ENCODE measurements around the gene KRT7. TPM values are rescaled to one million over a fixed set of nuclear protein-coding genes. Genes with fewer than 3 reads are reported as not detected.

KRT7 gene
- total and polyA plus RNA-seq, 9 of the 15 experiments (the other 6 are each of a cell fraction or from before 2014, with no cell fraction given), result 1.4 TPM; not detected in 8

- Histone ChIP-seq H3K27me3 (ENCODE audit: control insufficient read depth in 2 of 2, insufficient read depth in 2 of 2, low read length in 2 of 2) (peaks cover 0 to 22% of the 10 kb centered on the region in 2 experiments; a peak in 1 of 5 replicates), H3K79me2 (ENCODE audit: control insufficient read depth, insufficient read depth, low read length) (no peaks in the 10 kb centered on the region), H3K9me3 (replicated peaks; ENCODE audit: control insufficient read depth, insufficient read depth, low read depth, low read length) (no peaks in the 10 kb centered on the region), H3K27ac (ENCODE audit: extremely low read depth, low read depth, low read length) (no peak overlapping the region), H3K4me3 (no peak overlapping the region), H3K9me1 (ENCODE audit: control insufficient read depth, insufficient read depth, low read length) (no peaks in the 10 kb centered on the region), H2AFZ (ENCODE audit: low read depth, low read length) (no peak overlapping the region), H3K36me3 (ENCODE audit: control insufficient read depth, insufficient read depth, low read length) (no peaks in the 10 kb centered on the region), H3K4me2 (ENCODE audit: insufficient read depth, low read length) (no peak overlapping the region), H3K9ac (ENCODE audit: insufficient read depth in 1 of 2, low read depth in 2 of 2, low read length in 2 of 2) (no peak overlapping the region), H3K4me1 (replicated peaks in 1 of 2; ENCODE audit: control insufficient read depth in 2 of 2, insufficient read depth in 2 of 2, low read length in 2 of 2) (no peaks in the 10 kb centered on the region), H4K20me1 (replicated peaks; ENCODE audit: control insufficient read depth, insufficient read depth, low read length) (no peaks in the 10 kb centered on the region; the same call in 1 of the 2 replicates)
- ATAC-seq (no peak), FAIRE-seq (no peak), DNase-seq (ENCODE audit: extremely low read depth in 1 of 4, low spot score in 3 of 4) (no peak)
- ChIA-PET CTCF (ENCODE audit: low intra/inter-chr PET ratio) (no interaction called here), POLR2A (interaction anchor here (0.5 kb wide), 1 partner anchor 600 kb away, joined by 4 read pairs; no protein-coding TSS in a partner anchor)
- no TSS peak for BruUV-seq (replicated peaks)
- intact Hi-C loops (cut with micrococcal nuclease), result no loop called here
- in situ Hi-C loops (cut with MboI), result no loop called here
- 5% methylated on average over 6 of the region's 6 CpGs for WGBS (ENCODE audit: insufficient coverage, low coverage, missing lambda C conversion rate)
- TF ChIP-seq SMARCA4 (IDR thresholded peaks at IDR 0.05) (no peak), LARP7 (IDR thresholded peaks at IDR 0.05) (no peak), NR1H2 (CRISPR knock-in tag; IDR thresholded peaks at IDR 0.05) (no peak), ETV6 (IDR thresholded peaks at IDR 0.05; ENCODE audit: borderline replicate concordance in 1 of 2, low read depth in 2 of 2, low read length in 1 of 2) (no peak), ETV6 (CRISPR knock-in tag; IDR thresholded peaks at IDR 0.05; ENCODE audit: borderline replicate concordance) (no peak), DIDO1 (tag; IDR thresholded peaks at IDR 0.05; ENCODE audit: low read depth) (no peak), NRF1 (conservative IDR thresholded peaks at IDR 0.05 in 1 of 2, IDR thresholded peaks at IDR 0.05 in 1 of 2) (no peak), DEAF1 (CRISPR knock-in tag; IDR thresholded peaks at IDR 0.05) (no peak), SRSF9 (IDR thresholded peaks at IDR 0.05; ENCODE audit: borderline replicate concordance, low read depth, low read length) (no peak), ZFP30 (CRISPR knock-in tag; IDR thresholded peaks at IDR 0.05; ENCODE audit: borderline replicate concordance) (no peak), ZNF395 (CRISPR knock-in tag; IDR thresholded peaks at IDR 0.05) (no peak)
- TF ChIP-seq, protein P1, sequence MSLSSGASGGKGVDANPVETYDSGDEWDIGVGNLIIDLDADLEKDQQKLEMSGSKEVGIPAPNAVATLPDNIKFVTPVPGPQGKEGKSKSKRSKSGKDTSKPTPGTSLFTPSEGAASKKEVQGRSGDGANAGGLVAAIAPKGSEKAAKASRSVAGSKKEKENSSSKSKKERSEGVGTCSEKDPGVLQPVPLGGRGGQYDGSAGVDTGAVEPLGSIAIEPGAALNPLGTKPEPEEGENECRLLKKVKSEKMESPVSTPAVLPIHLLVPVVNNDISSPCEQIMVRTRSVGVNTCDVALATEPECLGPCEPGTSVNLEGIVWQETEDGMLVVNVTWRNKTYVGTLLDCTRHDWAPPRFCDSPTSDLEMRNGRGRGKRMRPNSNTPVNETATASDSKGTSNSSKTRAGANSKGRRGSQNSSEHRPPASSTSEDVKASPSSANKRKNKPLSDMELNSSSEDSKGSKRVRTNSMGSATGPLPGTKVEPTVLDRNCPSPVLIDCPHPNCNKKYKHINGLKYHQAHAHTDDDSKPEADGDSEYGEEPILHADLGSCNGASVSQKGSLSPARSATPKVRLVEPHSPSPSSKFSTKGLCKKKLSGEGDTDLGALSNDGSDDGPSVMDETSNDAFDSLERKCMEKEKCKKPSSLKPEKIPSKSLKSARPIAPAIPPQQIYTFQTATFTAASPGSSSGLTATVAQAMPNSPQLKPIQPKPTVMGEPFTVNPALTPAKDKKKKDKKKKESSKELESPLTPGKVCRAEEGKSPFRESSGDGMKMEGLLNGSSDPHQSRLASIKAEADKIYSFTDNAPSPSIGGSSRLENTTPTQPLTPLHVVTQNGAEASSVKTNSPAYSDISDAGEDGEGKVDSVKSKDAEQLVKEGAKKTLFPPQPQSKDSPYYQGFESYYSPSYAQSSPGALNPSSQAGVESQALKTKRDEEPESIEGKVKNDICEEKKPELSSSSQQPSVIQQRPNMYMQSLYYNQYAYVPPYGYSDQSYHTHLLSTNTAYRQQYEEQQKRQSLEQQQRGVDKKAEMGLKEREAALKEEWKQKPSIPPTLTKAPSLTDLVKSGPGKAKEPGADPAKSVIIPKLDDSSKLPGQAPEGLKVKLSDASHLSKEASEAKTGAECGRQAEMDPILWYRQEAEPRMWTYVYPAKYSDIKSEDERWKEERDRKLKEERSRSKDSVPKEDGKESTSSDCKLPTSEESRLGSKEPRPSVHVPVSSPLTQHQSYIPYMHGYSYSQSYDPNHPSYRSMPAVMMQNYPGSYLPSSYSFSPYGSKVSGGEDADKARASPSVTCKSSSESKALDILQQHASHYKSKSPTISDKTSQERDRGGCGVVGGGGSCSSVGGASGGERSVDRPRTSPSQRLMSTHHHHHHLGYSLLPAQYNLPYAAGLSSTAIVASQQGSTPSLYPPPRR (CRISPR knock-in tag; IDR thresholded peaks at IDR 0.05; ENCODE audit: borderline replicate concordance), result no peak
Measured at GRCh38 chr12:52270541-52271070, 37.6 kb downstream of the KRT7 start.

Measured in K562 (cell line).